NAMALWA (cell line): ENCODE measurements around the gene PARD6B.
"Not testable (repeated sequence)": the region's sequence is repeated elsewhere in the genome, so short reads cannot be mapped to it uniquely, and the experiment has no call there.

Experiments
- DNase-seq: peaks from one replicate; pipeline ENCODE4 v3.0.0-alpha.2; 2015; ENCODE audit warnings: low spot score

The PARD6B gene

DNA sequence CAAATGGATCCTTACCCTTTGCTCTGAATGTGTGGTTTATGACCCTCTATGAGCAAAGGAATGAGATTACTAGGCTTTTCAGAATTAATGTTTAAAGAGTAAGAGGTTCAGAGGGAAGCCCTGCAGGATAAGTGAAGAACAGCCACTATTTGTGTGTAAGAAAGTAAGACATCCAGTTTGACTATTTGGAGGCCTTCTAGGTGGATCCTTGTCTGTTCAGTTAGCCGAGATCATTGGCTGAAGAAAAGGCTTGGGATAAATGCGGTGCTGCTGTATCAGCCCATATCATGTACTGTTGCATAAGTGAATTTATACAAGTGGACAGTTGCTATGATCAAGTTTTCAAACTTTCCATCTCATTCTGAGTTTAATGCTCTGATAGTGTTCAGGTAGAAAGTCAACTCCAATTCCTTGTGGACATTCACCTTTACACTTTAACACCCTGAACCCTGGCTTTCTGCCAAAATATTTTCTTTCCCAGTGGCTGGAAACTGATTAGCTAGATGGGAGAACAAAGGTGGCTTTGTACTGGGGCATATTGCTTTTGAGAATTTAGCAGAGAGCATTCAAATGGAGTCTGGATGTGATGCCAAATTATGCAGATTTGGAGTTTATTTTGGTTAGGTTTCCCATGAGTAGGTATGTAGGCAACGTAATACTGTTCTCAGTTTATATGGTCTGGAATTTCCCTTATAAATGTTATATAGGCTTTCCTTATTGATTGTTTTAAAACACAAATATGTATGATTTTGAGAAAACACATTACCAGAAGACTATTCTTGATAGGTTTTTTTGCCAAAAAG lies 15.0 kb downstream of the PARD6B start:
- DNase-seq: no peak

DNA sequence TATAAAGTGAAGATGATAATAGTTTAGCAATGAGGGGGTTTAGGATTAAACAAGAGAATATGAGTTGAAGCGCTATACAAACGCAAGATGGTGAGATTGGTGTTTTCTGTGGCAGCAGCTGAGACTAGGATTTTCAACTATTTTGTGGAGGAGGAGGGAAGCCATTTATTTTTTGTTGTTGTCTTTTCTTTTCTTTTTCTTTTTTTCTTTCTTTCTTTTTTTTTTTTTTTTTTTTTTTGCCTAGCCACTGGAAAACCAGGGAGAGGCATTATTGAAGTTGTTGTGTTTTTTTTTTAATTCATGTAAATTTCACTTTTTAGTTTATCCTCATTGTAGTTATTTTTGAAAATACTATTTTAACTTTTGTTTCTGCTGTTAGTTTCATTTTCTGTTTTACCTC lies 15.9 kb downstream of the PARD6B start:
- DNase-seq: no peak

DNA sequence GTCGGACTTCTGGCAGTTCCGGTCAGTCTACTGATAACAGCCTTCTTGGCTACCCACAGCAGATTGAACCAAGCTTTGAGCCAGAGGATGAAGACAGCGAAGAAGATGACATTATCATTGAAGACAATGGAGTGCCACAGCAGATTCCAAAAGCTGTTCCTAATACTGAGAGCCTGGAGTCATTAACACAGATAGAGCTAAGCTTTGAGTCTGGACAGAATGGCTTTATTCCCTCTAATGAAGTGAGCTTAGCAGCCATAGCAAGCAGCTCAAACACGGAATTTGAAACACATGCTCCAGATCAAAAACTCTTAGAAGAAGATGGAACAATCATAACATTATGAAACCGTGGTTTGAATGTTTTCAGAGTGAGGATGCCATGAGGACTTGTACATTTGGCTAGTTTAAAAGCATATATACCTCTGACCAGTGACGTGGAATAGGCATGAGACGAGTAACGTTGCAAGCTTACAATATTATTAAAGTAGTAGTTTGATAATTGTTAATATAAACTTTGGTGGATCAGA lies 18.8 kb downstream of the PARD6B start:
- DNase-seq: no peak

DNA sequence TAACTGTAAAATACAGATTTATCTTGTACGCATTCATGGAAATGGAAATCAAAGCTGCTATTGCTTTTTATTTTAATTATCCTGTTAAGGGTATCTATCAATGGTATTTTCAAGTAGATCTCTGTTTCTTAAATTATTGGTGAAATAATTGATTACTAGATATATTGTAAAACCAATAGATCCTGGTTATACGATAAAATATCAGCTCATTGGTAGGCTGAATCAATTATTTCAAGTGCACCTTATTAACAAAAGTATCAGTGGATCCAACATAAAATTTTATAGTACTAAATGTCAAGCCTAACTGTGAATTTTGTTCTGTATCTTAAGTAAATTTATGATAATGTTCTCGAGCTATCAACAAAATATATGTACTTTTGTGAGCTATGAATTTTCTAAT lies 21.8 kb downstream of the PARD6B start:
- DNase-seq: no peak

DNA sequence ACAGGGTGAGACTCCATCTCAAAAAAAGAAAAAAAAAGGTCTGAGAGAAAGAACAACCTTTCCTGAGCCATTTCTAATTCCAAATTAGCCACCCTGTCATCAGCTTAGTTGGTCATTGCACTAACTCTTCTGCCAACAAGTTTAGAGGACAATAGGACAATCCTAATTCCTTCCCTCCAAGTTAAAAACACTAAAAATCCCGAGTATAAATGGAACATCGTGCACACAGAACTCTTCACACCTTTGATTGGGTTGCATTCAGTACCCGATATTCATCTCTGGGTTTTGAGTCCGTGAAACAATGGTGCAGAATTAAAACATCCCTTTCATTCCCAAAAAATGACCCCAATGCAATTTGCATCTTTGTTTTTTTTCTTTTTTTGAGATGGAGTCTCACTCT lies 23.0 kb downstream of the PARD6B start:
- no peak for DNase-seq

DNA sequence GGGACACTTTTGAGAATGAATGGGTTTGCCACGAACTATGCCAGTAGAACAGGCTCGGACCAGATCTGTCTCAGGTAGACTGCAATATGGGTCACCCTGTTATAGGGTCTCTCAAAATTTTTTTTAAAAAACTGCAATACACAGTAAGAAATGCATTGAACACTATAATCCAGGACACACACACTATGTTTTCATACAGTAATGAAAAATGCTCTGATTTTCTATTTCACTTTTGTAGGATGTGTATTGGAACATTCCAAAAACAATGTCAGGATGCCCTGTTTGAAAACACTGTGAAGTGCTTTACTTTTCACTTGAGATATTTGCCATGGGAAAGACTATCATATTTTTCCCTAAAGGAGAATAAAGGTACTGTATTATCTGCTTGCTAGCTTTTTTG lies 25.1 kb downstream of the PARD6B start:
- DNase-seq: no peak

DNA sequence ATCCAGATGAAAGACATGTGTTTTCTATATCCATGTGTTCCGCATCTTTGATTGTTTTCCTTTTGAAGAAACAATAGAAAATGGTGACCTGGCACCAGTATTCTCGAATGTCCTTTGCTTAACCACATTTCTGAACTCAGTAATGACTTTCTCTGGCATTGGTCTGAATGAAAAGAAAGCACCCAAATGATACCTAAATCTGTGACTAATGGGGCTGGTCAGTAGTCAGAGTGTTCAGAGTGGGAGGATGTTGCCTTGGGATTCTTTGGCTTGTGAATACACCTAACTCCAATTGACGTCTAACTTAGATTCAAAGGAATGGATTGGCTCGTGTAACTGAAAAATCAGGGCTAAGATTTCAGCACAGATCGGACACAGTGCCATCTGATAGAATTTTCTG lies 27.1 kb downstream of the PARD6B start:
- DNase-seq: no peak

DNA sequence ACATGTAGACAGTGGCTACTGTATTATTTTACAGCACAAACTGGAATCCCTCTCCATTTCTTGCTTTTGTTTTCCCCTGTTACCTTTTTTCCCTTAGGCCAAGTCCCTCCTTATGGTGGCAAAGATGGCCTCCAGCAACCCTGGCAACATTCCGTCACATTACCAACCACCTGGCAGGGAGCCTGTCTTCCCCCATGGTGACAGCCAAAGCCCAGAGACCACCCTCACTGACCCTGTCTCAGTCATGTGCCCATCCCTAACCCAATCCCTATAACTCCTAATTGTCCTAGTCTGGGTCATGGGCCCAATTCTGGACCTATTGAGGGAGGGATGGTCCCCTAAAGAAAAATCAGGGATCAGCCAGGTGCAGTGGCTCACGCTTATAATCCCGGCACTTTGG lies 27.6 kb downstream of the PARD6B start:
- no peak for DNase-seq

DNA sequence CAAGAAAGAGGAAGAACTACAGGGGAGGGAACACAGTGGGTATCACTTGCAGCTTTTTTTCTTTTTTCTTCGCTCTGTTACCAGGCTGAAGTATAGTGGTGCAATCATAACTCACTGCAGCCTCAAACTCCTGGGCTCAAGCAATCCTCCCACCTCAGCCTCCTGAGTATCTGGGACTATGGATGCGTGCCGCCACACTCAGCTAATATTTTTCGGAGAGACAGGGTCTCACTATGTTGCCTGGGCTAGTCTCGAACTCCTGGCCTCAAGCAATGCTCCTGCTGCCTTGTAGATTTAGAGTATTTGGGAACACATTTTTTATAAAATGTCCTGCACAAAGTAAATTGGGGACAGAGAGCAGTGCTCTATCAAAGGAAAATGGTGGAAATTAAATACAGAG lies 28.3 kb downstream of the PARD6B start:
- no peak for DNase-seq

DNA sequence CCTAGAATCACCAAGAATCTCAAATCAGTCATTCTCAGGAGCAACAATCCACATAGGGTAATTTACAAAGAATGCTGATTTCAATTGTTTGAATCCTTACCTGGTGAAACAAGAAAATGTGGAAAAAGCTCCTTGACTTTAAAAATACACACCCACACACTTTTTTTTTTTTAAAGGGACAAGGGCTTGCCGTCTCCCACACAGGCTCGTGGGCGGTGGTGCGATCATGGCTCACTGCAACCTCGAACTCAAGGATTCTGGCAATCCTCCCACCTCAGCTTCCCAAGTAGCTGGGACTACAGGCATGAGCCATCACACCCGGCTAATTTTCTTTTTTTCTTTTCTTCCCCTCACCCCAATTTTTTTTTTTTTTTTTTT lies 30.7 kb downstream of the PARD6B start:
- DNase-seq: no peak

DNA sequence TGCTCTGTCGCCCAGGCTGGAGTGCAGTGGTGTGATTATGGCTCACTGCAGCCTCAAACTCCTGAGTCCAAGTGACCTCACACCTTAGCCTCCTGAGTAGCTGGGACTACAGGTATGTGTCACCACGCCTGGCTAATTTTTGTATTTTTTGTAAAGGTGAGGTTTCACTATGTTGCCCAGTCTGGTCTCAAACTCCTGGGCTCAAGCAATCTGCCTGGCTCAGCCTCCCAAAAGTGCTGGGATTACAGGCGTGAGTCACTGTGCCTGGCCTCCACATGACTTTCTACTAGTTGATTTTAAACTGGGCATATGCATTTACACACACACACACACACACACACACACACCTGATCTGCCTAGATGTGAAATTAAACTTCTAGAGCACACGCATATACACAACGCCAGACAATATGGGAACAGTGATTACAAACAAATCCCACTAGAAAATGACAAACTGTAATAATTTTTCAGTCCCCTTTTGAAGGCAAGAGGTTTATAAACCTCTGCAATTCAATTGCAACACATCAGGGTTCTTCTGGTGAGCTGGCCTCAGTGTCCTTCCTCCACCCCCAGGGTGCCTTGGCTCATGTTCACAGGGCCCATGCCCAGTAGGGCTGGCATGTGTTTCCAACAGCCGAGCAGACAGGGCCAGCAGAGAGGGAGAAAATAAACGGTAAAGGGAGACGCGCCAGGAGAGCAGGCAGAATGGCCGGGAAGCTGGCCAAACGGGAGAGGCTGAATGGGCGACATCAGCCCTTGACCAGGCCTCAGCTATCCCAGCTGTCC lies 31.2 kb downstream of the PARD6B start:
- DNase-seq: no peak

DNA sequence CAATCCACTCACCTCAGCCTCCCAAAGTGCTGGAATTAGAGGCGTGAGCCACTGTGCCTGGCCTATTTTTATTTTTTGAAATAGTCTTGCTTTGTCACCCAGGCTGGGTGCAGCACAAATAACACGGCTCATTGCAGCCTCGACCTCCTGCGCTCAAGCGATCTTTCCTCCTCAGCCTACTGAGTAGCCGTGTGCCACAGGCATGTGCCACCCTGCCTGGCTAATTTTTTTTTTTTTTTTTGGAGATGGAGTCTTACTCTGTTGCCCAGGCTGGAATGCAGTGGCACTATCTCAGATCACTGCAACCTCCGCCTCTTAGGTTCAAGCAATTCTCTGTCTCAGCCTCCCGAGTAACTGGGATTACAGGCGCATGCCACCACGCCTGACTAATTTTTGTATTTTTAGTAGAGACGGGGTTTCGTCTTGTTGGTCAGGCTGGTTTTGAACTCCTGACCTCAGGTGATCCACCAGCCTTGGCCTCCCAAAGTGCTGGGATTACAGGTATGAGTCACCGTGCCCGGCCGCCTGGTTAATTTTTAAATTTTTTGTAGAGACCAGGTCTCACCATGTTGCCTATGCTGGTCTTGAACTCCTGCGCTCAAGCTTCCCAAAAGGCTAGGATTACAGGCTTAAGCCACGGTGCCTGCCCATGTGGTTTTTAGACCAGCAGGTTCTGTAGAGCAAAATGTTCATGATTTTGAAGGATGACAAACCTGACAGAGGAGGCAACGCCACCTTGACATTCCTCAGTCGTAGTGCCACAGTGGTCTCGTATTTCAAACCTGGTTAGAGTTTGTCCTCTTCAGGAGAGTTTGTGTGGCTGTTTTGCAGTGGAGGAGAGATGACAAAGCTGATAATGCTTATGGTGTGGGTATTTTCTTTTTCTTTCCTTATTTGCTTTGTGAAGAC lies 32.4 kb downstream of the PARD6B start:
- not testable (repeated sequence) for DNase-seq

DNA sequence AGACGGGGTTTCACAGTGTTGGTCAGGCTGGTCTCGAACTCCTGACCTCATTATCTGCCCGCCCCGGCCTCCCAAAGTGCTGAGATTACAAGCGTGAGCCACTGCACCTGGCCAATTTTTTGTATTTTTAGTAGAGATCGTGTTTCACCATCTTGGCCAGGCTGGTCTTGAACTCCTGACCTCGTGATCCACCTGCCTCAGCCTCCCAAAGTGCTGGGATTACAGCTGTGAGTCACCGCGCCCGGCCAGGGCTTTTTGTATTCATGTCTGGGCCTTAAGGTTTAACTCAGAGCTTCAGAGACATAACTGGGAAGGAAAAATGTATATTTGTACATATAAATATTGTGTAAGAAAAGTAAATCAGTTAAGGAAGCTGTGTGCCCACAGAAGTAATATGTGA lies 33.9 kb downstream of the PARD6B start:
- DNase-seq: not testable (repeated sequence)

DNA sequence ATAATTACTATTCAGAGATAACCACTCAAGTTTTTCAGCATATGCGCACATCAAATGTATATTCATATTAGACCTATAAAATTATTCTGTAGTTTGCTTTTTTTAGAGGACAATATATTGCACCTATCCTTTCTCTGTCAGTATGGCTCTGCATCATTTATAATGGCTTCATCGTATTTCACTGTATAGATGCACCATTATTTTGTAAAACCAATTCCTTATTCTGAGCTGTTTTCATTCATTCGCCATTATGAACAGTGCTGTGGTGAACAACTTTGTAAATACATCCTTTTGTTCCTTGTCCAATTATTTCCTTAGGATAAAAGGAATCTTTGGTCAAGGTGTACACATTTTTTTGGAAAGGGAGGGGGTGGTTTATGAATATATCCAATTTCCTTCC lies 34.3 kb downstream of the PARD6B start:
- DNase-seq: no peak

DNA sequence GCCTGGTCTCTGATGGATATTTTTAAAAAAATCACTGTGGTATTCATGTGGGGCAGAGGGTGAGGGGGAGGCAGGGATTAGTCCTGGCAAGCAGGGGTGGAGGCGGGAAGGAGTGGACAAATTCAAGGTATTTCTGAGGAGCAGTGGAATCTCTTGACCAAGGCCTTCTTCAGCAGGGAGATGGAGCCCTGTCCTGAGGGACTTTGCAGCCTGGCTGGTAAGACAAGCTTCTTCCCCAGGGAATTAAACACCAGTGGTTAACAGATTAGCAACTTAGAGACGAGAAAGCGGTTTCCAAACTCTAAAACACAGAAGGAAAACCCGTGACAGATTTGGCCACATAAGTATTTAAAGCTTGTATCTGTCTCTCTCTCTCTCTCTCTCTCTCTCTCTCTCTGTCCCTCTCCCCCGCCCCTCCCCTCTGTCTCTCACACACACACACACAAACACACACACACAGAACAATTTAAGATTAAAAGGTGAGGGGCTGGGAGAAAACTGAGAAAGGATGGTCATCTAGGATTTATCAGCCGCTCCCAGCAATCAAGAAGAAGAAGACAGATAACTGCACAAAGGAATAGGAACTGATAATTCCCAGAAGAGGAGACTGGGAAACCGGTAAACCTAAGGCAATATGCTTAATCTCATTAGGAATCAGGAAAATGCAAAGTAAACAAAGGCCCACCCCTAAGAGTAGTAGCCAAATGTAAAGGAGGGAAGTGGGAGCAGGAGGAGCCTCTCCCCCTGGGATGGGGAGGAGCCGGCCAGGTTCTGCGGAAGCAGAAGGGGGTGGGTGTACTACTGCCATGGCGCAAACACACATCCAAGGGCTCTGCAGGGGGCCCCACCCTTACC lies 35.8 kb downstream of the PARD6B start:
- not testable (repeated sequence) for DNase-seq

DNA sequence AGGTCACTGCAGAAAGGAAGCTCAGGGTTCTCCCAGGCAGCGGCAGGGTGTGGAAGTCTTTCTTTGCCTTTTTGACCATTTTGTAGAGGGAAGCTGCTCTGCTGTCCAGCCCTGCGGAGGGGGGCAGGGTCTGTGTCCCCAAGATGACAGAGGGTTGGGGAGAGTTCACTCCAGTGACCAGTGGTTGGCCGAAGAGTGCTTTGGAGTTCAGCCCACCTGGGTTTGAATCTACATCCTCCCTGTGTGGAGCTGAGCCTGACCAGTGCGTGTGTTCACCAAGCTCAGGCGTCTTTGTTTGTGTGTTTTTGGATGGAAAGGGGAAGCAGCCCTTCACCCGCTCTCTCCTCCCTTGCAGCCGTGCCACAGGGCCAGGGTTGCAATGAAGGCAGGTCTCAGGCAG lies 37.6 kb downstream of the PARD6B start:
- DNase-seq: not testable (repeated sequence)

DNA sequence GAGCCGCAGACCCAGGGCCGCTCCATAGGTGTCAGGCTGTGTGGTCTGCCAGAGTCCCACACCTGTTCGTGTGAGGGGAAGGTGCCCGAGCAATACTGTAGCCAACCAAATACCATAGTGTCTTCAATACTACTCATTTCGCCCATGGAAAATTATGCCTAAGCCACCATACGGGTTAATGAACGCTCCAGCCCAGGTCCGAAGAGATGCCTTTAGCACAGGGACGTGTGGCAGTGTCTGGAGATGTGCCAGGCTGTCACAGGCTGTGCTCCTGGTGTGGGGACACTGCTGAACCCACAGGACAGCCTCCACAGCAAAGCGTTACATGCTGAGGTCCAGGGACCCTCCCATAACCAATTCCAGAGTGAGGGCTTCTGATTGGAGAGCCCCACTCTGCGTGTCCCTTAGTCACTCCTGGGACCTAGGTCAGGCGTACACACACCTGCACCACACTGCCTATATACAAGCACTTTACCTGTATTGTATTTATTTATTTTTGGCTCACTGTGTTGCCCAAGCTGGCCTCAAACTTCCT lies 38.2 kb downstream of the PARD6B start:
- DNase-seq: not testable (repeated sequence)

DNA sequence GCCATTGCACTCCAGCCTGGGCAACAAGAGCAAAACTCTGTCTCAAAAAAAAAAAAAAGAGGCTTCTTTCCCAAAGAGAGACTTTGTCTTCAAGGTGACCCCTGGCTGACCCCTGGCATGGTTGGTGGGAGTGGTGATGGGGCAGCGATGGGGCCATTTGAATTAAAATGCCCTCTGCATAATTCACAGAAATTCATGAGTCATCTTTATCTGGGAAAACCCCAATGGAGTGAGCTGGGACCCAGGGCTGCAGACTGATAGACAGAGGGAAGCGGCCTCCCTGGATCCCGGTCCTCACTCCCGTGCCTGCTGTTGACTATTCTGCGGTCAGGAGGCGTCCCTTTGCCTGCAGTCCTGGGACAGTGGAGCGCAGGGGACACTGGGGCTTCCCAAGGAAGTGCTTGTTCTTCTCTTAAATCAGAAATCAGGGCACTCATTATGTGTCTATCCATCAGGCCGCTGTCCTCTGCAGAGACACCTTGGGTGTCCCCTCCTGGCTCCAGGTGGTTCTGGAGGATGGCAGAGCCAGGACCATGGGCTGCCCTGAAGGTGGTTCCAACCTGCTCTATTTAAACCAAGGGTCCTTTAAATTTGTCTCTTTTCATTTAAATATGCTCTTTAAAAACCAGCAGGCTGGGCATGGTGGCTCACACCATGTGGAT lies 40.2 kb downstream of the PARD6B start:
- DNase-seq: not testable (repeated sequence)

DNA sequence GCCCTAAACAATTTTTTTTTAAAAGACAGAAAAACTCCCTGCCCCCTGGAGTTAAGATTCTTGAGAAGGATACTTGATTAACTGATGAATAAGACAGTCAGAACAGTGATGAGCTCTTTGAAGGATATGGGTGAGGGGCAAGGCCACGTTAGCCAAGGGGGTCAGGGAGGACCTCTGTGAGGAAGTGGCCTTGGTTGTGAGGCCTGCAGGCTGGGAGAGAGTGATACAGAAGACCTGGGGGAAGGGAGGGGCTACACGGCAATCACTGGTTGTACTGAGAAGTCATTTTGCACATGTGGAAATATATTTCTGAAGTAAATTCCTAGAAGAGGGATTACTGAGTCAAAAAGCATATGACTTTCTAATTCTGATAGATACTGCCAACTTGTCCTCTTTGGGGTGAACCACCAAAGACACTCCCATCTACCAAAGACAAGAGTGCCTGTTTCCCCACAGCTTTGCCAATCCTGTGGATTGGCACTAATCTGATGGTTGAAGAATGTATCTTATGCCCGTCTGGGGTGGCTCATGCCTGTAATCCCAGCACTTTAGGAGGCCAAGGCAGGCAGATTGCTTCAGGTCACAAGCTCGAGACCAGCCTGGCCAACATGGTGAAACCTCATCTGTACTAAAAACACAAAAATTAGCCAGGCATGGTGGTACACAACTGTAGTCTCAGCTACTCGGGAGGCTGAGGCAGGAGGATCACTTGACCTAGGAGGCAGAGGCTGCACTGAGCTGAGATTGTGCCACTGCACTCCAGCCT lies 41.2 kb downstream of the PARD6B start:
- DNase-seq: no peak

DNA sequence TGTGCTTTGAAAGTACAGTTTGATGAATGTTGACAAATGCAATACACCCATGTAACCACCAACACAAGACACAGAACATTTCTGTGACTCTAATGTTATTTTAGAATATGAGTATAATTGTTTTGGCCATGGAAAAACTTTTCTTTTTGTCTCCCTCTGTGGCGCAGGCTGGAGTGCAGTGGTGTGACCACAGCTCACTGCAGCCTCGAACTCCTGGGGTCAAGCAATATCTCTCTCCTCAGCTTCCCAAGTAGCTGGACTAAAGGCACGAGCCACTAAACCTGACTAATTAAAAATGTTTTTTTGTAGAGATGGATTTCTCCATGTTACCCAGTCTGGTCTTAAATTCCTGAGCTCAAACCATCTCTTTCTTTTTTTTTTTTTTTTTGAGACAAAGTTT lies 43.1 kb downstream of the PARD6B start:
- no peak for DNase-seq
